ENCODE data around the gene TMEM214.
A peak's percentile ranks its signal among the peaks of the same experiment; 100 is the strongest.

Gene TMEM214

GRCh38 chr2:27041752-27042151, 9.0 kb downstream of the TMEM214 start:
- DNase-seq = no peak

DNA sequence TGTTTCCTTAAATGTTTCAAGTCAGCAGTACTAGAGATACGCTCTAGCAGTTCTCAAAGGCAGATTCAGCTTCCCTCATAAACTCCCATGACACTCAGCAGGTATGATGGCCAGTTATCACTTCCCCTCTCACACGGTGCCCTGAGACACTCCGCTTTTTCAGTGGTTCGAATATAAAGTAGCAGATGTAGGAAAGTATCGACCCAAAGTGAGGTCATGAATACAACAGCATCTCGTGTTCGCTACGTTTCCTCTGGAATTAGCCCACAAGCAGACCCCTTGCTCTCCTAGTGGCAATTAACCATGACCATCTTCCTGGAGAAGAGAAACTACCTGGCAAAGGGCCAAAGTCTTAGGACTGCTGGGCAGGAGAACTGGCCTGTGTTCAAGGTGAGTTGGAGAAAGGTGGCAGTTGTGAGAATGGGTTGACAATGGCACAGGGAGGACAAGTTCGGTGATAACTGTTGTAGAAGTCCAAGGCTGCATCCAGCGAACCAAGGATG, 9.4 kb downstream of the TMEM214 start:
- no peak for DNase-seq

GRCh38 chr2:27042985-27043634, 10.3 kb downstream of the TMEM214 start:
- no peak for DNase-seq

DNA sequence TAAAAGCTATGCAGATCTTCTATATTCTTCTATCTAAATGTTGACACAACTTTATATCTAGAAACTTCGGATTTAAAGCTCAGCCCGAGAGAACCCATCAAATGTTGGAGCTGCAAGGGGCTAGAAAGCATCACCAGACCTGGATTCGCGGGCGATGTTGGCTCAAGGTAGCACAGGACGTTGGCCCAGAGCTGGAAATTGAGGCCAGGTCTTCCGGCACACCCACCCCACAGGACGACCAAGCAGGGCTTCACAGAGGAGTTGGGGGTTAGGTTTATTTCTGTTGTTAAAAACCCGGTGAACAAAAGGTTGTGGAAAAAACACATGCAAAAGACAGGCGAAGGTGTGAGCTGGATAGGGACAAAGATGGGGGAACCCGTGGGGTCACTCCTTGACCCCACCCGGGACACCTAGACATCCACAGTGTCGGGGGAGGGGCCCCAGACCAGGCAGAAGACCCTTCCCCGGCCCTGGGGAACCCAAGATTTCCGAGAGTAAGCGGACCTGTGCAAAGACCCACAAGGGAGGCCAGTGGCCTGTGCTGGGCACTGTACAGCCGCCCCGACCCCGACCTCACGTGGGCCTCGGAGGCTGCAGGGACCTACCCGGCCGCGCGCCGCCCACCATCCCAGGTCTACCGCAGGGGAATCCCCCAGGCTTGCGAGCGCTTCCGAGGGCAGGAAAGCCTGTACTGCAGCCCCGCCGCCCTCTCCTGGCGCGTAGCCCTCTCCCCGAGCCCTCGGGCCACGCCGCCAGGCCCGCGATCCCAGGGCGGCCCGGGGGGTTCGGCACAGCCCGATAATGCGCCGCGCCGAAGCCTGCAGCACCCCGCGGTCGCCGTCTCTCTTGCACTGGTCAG, 16.9 kb downstream of the TMEM214 start:
- DNase-seq = no peak

DNA sequence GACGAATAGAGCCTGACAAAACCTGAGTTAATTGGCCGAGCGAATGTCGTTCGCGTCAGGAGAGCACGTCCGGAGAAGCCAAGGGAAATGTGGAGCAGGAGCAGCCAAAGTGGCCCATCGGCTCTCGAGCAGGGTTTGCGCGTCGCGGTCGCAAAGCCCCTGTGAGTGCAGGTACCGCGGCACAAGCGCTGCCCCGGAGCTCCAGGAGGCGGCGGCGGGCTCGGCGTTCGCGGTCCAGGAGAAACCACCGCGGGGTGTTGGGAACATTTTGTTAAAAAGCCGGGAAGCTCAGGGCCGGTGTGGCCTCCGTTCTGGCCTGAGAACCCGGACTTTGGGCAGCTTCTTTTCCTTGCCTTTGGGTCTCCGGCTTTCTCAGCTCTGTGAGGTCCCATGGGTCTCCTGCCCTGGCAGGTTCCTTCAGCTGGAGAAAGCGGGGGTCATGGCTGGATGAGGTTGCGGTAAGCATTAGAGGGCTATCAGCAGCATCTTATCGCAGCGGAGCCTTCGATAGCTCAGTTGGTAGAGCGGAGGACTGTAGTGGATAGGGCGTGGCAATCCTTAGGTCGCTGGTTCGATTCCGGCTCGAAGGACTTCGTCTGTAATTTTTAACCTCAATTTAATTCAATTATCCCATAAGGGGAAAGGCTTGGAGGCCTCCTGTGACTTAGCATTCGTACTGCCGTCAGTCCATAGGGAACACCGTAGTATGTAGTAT, 17.7 kb downstream of the TMEM214 start:
- peak; percentile 78 for DNase-seq

GRCh38 chr2:27050996-27051901, 18.5 kb downstream of the TMEM214 start, which contains the start of gene AGBL5:
Gene AGBL5 (plus strand): TSS chr2:27051668. CDS start chr2:27052959, 1,291 bp downstream.
- peak; percentile 84 for DNase-seq

DNA sequence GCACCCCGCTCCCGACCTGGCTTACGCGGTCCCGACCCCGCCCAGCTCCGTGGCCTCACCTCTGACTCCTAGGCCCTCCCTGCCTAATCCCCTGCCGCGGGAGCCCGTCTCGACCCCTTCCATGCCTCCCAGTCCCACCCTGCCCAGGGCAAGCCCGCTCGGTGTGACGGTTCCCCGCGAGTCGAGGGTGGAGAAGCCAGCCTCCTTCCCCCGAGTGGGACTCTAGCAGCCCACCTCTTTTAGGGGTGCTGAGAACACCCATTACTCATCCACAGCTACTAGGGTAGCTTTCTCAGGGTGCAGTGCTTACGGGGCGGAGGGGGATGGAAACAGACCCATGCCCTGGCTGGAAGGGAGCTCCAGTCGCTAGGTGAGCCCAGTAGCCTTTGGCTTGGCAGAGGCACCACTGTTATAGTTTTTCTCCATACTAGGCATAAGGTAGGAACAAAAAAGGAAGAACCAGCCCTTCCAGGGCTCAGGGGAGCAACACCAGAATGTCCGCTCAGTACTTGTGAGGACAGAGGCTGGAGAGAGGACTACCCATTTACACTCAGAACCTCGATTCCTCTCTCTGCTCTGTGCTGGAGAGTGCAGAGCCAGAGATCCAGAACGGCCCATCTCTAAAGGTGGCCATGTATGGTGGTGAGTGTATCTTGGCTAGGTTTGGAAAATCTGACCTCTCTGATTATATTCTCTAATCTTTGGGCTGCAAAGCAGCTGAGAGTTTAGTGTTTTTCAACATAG, 19.3 kb downstream of the TMEM214 start:
- DNase-seq = no peak

DNA sequence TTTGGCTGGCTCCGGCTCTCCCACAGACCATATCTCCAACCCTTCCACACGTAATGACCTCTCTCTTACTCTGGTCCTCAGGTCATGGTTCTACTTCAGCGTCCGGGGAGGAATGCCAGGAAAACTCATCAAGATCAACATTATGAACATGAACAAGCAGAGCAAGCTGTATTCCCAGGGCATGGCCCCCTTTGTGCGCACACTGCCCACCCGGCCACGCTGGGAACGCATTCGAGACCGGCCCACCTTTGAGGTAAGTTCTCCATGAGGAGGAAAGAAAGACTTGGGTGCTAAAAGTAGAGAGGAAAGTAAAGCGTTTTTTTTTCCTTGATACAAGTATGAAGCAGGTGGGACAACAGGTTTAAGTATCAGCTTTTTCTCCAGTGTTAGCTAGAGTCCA, 20.6 kb downstream of the TMEM214 start:
- DNase-seq = no peak

GRCh38 chr2:27053776-27054175, 21.0 kb downstream of the TMEM214 start:
- no peak for DNase-seq

- no peak for DNase-seq
These were observed 22.0 kb downstream of the TMEM214 start for GRCh38 chr2:27054721-27055120.

DNA sequence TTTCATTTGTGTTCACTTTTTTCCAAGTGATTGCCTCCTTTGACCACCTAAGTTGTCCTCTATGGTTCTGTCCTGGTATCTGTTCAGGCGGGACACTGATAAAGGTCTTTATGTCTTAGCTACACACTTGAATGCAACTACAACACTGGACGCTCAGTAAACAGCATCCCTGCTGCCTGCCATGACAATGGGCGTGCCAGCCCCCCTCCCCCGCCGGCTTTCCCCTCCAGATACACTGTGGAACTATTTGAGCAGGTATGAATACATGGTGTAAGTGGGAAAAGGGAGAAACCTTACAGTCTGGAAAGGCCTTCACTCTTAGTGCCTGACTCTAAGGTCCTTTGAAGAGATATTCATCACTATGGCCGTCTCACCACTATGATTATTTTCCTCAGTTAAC, 24.4 kb downstream of the TMEM214 start:
- DNase-seq = no peak

DNA sequence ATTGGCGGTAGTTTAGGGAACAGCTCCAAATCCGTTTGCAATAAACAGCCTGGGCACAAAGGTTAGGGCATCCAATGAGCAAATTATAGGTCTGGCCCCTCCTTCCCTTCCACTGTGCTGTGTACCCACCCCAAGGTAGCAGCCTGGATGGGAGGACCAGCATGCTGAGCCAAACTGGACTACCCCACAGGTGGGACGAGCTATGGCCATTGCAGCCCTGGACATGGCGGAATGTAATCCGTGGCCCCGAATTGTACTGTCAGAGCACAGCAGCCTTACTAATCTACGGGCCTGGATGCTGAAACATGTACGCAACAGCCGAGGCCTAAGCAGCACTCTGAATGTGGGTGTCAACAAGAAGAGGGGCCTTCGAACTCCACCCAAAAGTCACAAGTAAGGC, 25.4 kb downstream of the TMEM214 start:
- DNase-seq = no peak

DNA sequence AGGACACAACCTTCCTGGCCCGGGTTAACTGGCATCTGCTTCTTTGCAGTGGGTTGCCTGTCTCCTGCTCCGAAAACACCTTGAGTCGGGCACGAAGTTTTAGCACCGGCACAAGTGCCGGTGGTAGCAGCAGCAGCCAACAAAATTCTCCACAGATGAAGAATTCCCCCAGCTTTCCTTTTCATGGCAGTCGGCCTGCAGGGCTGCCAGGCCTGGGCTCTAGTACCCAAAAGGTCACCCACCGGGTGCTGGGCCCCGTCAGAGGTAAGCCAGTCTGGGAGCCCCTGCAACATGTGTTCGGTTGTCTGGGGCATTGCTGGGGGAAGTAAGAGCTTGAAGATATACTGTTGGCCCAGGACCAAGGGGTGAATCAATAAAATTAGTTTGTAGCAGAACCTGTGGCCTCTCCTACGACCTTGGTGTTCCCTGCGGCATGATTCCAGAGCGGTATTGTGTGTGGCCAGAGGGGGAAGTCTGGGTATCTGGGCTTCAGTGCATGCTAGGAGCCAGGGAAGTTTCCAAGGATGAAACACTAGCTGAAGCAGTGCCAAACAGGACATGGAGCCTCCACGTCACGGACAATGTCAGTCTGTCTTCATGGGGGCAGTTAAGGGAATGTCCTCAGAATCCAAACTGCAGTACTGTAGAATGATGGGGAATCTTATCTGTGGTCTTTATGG, 26.5 kb downstream of the TMEM214 start:
- no peak for DNase-seq

DNA sequence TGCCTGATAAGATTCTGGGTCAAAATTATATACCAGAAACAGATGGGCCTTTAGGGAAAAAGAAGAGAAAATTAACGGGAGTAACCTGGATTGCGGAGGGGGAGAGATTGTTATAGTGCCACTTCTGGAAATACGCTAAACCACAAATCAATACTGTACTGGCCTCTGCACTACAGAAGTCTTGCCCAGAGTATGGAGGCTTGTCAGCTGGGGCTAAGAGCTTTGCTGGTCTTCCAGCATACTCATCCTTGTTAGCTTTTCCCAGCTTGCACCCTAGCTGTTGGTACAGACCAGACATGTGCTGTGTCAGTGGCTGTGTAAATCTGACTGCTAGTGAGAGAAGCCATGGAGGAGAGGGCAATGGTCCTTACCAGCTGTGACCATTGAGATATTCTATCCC, 27.6 kb downstream of the TMEM214 start:
- DNase-seq = no peak

GRCh38 chr2:27065128-27065527, 32.4 kb downstream of the TMEM214 start:
- no peak for DNase-seq

DNA sequence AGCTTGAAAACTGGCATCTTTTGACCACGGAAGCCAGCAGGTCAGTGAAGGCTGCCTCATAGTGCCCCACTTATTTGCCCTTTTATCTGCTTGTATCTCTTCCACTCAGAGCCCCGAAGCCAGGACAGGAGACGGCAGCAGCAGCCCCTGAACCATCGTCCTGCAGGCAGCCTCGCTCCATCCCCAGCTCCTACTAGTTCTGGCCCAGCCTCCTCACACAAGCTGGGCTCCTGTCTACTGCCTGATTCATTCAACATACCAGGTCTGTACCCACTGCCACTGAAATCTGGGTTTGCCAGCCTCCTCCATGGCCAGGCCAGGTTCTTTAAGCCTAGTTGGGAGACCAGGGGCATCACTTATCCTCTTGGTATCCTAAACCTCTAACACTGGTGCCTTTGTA, 34.6 kb downstream of the TMEM214 start:
- DNase-seq = no peak

DNA sequence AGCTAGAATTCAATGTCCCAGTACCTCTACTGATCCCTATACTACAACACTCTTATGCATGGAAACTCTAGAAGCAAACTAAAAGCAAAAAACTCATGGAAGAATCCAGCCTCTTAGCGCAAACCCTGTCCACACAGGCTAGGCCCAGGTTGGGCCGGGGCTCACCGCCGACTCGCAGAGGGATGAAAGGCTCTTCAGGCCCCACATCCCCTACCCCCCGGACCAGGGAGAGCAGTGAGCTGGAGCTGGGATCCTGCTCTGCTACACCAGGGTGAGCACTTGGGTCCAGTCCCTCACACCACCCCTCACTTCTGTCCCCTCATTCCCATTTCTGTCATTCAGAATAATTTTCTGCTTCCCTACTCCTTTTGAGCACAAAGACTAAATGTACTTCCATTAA, 36.7 kb downstream of the TMEM214 start:
- DNase-seq = no peak

DNA sequence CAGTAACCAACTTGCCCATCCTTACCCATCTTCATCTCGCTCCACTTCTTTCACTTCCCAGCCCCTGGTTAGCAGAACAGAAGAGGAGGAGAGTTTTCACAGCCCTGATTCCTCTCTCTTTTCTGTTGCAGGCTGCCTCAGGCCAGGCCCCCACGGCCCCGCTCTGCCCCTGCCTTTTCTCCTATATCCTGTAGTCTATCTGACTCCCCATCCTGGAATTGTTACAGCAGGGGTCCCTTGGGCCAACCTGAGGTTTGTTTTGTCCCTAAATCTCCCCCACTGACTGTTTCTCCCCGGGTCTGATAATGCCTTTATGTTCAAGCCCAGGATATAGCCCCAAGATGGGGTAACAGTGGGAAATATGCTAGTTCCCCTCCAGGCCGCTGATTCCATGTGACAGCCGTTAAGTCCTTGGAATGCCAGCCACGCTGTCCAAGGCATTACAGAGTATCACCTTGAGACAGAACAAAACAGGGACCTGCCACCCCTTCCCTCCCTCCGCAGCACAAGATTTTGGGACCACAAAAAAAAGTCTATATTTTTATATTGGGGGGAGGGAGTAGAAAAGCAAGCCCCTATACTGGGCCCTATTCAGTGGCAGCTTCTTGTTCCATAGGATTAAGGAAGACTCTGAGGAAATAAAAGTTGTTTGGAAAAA, 37.3 kb downstream of the TMEM214 start:
- DNase-seq = no peak

DNA sequence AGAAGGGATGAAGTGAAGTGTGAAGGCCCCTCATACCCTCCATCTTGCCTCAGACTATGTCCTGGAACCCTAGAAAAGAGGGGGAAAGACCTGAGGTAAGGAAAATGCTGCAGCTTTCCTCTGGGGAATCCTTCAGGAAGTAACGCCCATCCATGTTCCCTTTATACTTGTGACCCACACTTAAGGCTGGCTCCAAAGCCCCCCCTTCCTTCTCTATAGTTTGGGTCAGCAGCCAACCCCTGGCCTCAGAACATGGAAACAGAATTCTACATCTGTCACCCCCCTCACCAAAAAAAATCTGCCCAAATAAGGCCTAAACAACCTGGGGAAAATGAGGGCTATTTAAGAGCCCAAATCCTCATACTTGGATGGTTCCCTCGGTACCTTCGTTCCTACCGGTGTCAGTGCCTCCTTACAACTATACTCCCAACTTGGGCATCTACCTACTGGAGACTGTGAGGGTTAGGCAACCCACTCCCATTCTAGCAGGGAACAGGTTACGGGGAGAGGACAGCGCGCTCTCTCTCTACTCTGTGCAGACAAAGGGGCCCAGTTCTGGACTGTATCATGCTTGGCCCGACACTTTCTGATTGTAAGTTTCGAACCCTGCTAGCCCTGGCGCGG, 38.0 kb downstream of the TMEM214 start:
- no peak for DNase-seq
